ENCODE results near the gene SIGLEC1. TPM values are rescaled to one million over a fixed set of nuclear protein-coding genes. Genes with fewer than 3 reads are reported as not detected.

SIGLEC1 gene
- total and polyA plus RNA-seq, 2 of the 4 experiments (the other 2 are of a cell fraction): not detected

- Histone ChIP-seq H2AFZ (replicated peaks; ENCODE audit: low read length, poor library complexity) (peak overlapping the region; percentile 43), H4K8ac (ENCODE audit: low read depth in 2 of 2, low read length in 2 of 2) (no peak overlapping the region), H3K9ac (ENCODE audit: low read depth, low read length) (no peak overlapping the region), H4K20me1 (ENCODE audit: insufficient read depth, low read length) (no peaks in the 10 kb centered on the region), H4K91ac (ENCODE audit: insufficient read depth, low read depth, low read length) (no peak overlapping the region), H3K4me1 (ENCODE audit: control insufficient read depth, insufficient read depth, low read length) (peaks cover 8% of the 10 kb centered on the region), H3K27ac (ENCODE audit: insufficient read depth, low read length) (no peak overlapping the region), H3K27me3 (ENCODE audit: control insufficient read depth, insufficient read depth, low read length) (peaks cover 54% of the 10 kb centered on the region), H3K36me3 (ENCODE audit: control insufficient read depth, insufficient read depth, low read length) (no peaks in the 10 kb centered on the region), H4K5ac (ENCODE audit: low read depth, low read length) (no peak overlapping the region), H2BK5ac (ENCODE audit: low read depth, low read length, poor library complexity, severe bottlenecking) (no peak overlapping the region), H3K4me3 (ENCODE audit: insufficient read depth, low read depth, low read length) (no peak overlapping the region), H3K79me1 (ENCODE audit: low read depth in 1 of 2, low read length in 2 of 2) (no peaks in the 10 kb centered on the region), H2AK9ac (replicated peaks; ENCODE audit: low read depth, low read length, poor library complexity) (no peak overlapping the region), H3K23ac (ENCODE audit: low read depth, low read length) (no peak overlapping the region), H3K14ac (replicated peaks; ENCODE audit: low read depth, low read length) (no peak overlapping the region), H3K18ac (ENCODE audit: low read depth, low read length) (no peak overlapping the region), H3K56ac (ENCODE audit: extremely low read depth, insufficient read depth, low read length) (no peak overlapping the region), H3K4ac (ENCODE audit: low read depth, low read length) (no peak overlapping the region), H2BK20ac (ENCODE audit: low read depth, low read length) (no peak overlapping the region), H3K4me2 (ENCODE audit: low read depth, low read length) (no peak overlapping the region), H2BK15ac (ENCODE audit: low read depth, low read length) (no peak overlapping the region), H3K9me1 (ENCODE audit: insufficient read depth, low read length) (no peaks in the 10 kb centered on the region), H2AK5ac (ENCODE audit: low read depth, low read length) (no peak overlapping the region), H2BK120ac (ENCODE audit: low read depth, low read length) (no peak overlapping the region), H3K9me3 (ENCODE audit: control insufficient read depth, insufficient read depth, low read length) (no peaks in the 10 kb centered on the region)
- ChIA-PET POLR2A (ENCODE audit: unreplicated experiment) (no interaction called here), CTCF (interaction anchor here (0.5 to 2.9 kb wide), 4 partner anchors 32 to 151 kb away, joined by 3 to 19 read pairs (median 6); no protein-coding TSS in a partner anchor)
- BruUV-seq (replicated peaks): no TSS peak
- no peak for DNase-seq
- WGBS, 2 experiments (ENCODE audit: extremely low coverage in 2 of 2, insufficient read length in 1 of 2): 29% methylated on average over 3 of the region's 13 CpGs; no CpG with 5 or more reads in 1 of the 2 experiments
- ATAC-seq (ENCODE audit: low read depth): no peak
- in situ Hi-C loops (cut with MboI; ENCODE audit: low sequenced_read_pairs): no loop called here
- dilution Hi-C loops (cut with HindIII; ENCODE audit: low sequenced_read_pairs, unreplicated experiment): no loop called here
- TF ChIP-seq POLR2A (IDR thresholded peaks at IDR 0.05; ENCODE audit: low read depth, low read length) (no peak), CHD1 (IDR thresholded peaks at IDR 0.05; ENCODE audit: low read depth, low read length) (no peak), MXI1 (IDR thresholded peaks at IDR 0.05; ENCODE audit: borderline replicate concordance, low read depth, low read length) (no peak), RFX5 (IDR thresholded peaks at IDR 0.05; ENCODE audit: low read depth, low read length) (no peak), MAZ (IDR thresholded peaks at IDR 0.05; ENCODE audit: borderline replicate concordance, low read depth, low read length) (no peak), BHLHE40 (IDR thresholded peaks at IDR 0.05; ENCODE audit: low read depth, low read length) (no peak), RAD21 (IDR thresholded peaks at IDR 0.05; ENCODE audit: low read length) (no peak), MAFK (IDR thresholded peaks at IDR 0.05; ENCODE audit: low read depth, low read length) (no peak), USF2 (IDR thresholded peaks at IDR 0.05; ENCODE audit: low read depth, low read length) (no peak), ELK1 (IDR thresholded peaks at IDR 0.05; ENCODE audit: borderline replicate concordance, low read depth, low read length) (no peak), CEBPB (IDR thresholded peaks at IDR 0.05; ENCODE audit: low read depth, low read length) (no peak)
- intact Hi-C loops (cut with micrococcal nuclease): loop anchor here (5.0 to 10.0 kb wide), 2 partner anchors 92 to 410 kb away; partner anchors contain the start of gene ADISSP
Measured at GRCh38 chr20:3674995-3675900, 37.2 kb downstream of the SIGLEC1 start.

Data from IMR-90 (cell line).